ENCODE results near the gene TMEM18.

TMEM18 gene

DNA sequence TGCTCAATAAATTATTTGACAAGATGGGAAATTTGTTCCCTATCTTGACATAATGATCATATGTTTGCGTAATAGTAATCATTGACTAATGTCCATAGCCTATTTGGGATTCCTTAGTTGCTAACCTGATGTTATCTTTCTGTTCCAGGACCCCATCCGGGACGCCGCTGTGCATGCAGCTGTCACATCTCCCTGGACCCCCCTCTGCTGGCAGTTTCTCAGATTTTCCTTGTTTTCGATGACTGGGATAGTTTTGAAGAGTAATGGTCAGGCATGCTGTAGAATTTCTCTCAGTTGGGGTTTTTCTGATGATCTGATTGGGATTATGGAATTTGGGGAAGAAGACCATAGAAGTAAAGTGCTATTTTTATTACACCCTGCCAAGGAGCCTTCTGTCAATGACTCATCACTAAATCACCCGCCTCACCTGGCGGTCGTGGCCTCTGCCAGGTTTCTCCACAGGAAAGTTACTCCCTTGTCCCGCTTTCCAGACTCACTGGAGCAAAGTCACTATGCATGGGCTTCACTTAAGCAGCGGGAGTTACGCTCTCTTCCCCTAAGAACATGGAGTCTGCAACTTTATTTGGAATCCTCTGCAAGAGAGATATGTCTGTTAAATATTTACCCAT, 19.9 kb upstream of the TMEM18 start:
- Histone ChIP-seq H4K8ac (ENCODE audit: low read length) (no peak overlapping the region), H3K4ac (ENCODE audit: low read depth in 1 of 2, low read length in 2 of 2) (no peak overlapping the region), H2AK5ac (ENCODE audit: low read length, severe bottlenecking) (no peak overlapping the region), H3K27me3 (ENCODE audit: control insufficient read depth in 1 of 2, insufficient read depth in 1 of 2, low read length in 2 of 2) (no peaks in the 10 kb centered on the region), H2AFZ (ENCODE audit: low read depth, low read length) (no peak overlapping the region), H2BK15ac (ENCODE audit: low read depth, poor library complexity, severe bottlenecking) (no peak overlapping the region), H3K4me2 (ENCODE audit: low read length, poor library complexity, severe bottlenecking) (no peak overlapping the region), H3K4me1 (ENCODE audit: control insufficient read depth, insufficient read depth, low read depth, low read length) (no peaks in the 10 kb centered on the region), H3K9me3 (ENCODE audit: control insufficient read depth, low read length) (no peaks in the 10 kb centered on the region), H2BK12ac (ENCODE audit: low read length in 2 of 2) (no peak overlapping the region), H4K91ac (ENCODE audit: low read length) (no peak overlapping the region), H3K18ac (ENCODE audit: low read depth in 1 of 2, low read length in 2 of 2) (no peak overlapping the region), H3K23ac (ENCODE audit: low read length in 2 of 2) (no peak overlapping the region), H3K36me3 (ENCODE audit: control insufficient read depth in 1 of 2, insufficient read depth in 2 of 2, low read depth in 1 of 2, low read length in 2 of 2) (no peaks in the 10 kb centered on the region), H3K27ac (ENCODE audit: low read length, poor library complexity, severe bottlenecking) (no peak overlapping the region), H3K9ac (ENCODE audit: low read length) (no peak overlapping the region), H3K4me3 (ENCODE audit: insufficient read depth in 1 of 2, low read depth in 1 of 2, low read length in 2 of 2) (no peak overlapping the region), H3K79me1 (replicated peaks; ENCODE audit: low read length, poor library complexity, severe bottlenecking) (no peaks in the 10 kb centered on the region), H2BK5ac (ENCODE audit: low read depth, low read length, poor library complexity, severe bottlenecking) (no peak overlapping the region), H2BK120ac (ENCODE audit: low read depth, low read length) (no peak overlapping the region), H3K14ac (ENCODE audit: low read length in 2 of 2) (no peak overlapping the region)
- no peak for DNase-seq
- 84% methylated on average over 9 of the region's 11 CpGs for WGBS

DNA sequence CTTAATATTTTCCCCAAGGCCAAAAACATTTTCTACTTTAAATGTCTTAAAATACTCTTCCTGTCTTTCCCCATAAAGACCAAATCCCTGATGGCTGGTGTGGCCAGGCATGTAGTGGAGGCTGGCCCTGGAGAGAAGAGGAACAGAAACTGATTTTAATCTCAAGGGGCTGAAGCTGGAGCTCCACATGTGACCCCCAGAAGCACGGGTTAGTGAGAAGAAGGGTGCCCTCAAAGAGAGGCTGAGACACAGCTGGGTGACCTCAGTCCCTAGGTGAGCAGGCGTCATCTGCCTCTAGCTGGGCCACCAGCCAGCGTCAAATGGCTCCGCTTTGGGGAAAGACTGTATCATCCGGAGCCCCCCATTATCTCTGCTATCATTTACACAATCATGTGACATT, 19.3 kb upstream of the TMEM18 start:
- H2AK5ac ChIP-seq (ENCODE audit: low read length, severe bottlenecking): no peak overlapping the region
- no peak overlapping the region for H2BK12ac ChIP-seq (ENCODE audit: low read length in 2 of 2)
- no peaks in the 10 kb centered on the region for H3K79me1 ChIP-seq (replicated peaks; ENCODE audit: low read length, poor library complexity, severe bottlenecking)
- no peak overlapping the region for H3K4me2 ChIP-seq (ENCODE audit: low read length, poor library complexity, severe bottlenecking)
- H2AFZ ChIP-seq (ENCODE audit: low read depth, low read length): no peak overlapping the region
- no peak overlapping the region for H2BK15ac ChIP-seq (ENCODE audit: low read depth, poor library complexity, severe bottlenecking)
- H3K23ac ChIP-seq (ENCODE audit: low read length in 2 of 2): no peak overlapping the region
- no peak overlapping the region for H3K18ac ChIP-seq (ENCODE audit: low read depth in 1 of 2, low read length in 2 of 2)
- H2BK5ac ChIP-seq (ENCODE audit: low read depth, low read length, poor library complexity, severe bottlenecking): no peak overlapping the region
- H3K9ac ChIP-seq (ENCODE audit: low read length): no peak overlapping the region
- no peaks in the 10 kb centered on the region for H3K9me3 ChIP-seq (ENCODE audit: control insufficient read depth, low read length)
- H3K27ac ChIP-seq (ENCODE audit: low read length, poor library complexity, severe bottlenecking): no peak overlapping the region
- 91% methylated on average over 5 of the region's 5 CpGs for WGBS
- H4K8ac ChIP-seq (ENCODE audit: low read length): no peak overlapping the region
- no peaks in the 10 kb centered on the region for H3K4me1 ChIP-seq (ENCODE audit: control insufficient read depth, insufficient read depth, low read depth, low read length)
- H3K4me3 ChIP-seq (ENCODE audit: insufficient read depth in 1 of 2, low read depth in 1 of 2, low read length in 2 of 2): no peak overlapping the region
- no peaks in the 10 kb centered on the region for H3K27me3 ChIP-seq (ENCODE audit: control insufficient read depth in 1 of 2, insufficient read depth in 1 of 2, low read length in 2 of 2)
- no peak overlapping the region for H3K4ac ChIP-seq (ENCODE audit: low read depth in 1 of 2, low read length in 2 of 2)
- no peak overlapping the region for H2BK120ac ChIP-seq (ENCODE audit: low read depth, low read length)
- DNase-seq: no peak
- no peak overlapping the region for H4K91ac ChIP-seq (ENCODE audit: low read length)
- H3K14ac ChIP-seq (ENCODE audit: low read length in 2 of 2): no peak overlapping the region
- H3K36me3 ChIP-seq (ENCODE audit: control insufficient read depth in 1 of 2, insufficient read depth in 2 of 2, low read depth in 1 of 2, low read length in 2 of 2): no peaks in the 10 kb centered on the region

DNA sequence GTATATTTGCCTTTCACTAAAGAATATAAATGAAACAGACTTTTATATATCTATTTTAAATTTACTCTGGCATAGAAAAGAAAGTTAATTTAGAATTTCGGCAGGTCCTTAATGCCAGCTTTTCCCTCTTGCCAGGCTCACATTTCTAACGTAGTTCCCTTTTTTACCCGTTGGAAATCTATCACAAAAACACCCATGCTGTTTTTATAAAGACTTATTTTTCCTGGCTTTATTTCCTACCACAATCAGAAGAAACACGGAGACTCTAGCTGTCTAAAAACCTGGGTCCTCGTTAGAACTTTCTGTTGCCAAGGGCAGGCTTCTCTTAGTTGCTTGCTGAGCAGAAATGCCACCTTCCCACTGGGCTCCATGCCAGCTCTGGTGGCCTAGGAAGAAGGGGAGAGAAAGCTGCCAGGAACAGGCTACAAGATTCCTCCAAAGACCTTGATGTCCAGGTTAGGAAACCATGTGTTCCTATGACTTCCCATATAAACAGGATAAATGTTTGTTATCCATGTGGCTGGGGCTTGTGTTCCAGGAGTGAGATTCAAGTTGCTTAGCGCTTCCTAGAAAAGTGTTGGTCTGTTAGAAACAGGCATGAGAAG, 17.8 kb upstream of the TMEM18 start:
- no peak overlapping the region for H2BK15ac ChIP-seq (ENCODE audit: low read depth, poor library complexity, severe bottlenecking)

DNA sequence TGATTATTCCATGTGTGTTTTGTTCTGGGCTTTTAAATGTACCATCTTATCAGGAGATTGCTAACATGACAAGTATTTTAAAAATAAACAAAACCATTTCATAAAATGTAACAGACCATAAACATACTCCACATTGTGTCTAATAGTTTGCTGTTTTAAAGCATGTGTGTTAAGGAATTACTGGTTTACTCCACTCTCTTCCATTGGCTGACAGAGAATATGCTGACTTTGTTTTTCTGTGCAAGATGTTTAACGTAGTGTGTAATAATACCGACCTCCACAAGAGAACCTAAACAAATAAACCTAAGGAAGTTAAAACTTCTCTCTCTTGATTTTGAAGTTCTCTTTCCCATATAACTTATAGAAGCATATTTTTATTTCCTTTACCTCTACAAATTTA, 17.0 kb upstream of the TMEM18 start:
- no peak overlapping the region for H2BK120ac ChIP-seq (ENCODE audit: low read depth, low read length)
- no peaks in the 10 kb centered on the region for H3K27me3 ChIP-seq (ENCODE audit: control insufficient read depth in 1 of 2, insufficient read depth in 1 of 2, low read length in 2 of 2)
- H4K8ac ChIP-seq (ENCODE audit: low read length): no peak overlapping the region
- no peak overlapping the region for H2BK5ac ChIP-seq (ENCODE audit: low read depth, low read length, poor library complexity, severe bottlenecking)
- H3K27ac ChIP-seq (ENCODE audit: low read length, poor library complexity, severe bottlenecking): no peak overlapping the region
- H2AFZ ChIP-seq (ENCODE audit: low read depth, low read length): no peak overlapping the region
- 13% methylated on average over 1 of the region's 2 CpGs for WGBS
- no peak overlapping the region for H3K4ac ChIP-seq (ENCODE audit: low read depth in 1 of 2, low read length in 2 of 2)
- H2AK5ac ChIP-seq (ENCODE audit: low read length, severe bottlenecking): no peak overlapping the region
- no peaks in the 10 kb centered on the region for H3K79me1 ChIP-seq (replicated peaks; ENCODE audit: low read length, poor library complexity, severe bottlenecking)
- H3K9ac ChIP-seq (ENCODE audit: low read length): no peak overlapping the region
- no peaks in the 10 kb centered on the region for H3K9me3 ChIP-seq (ENCODE audit: control insufficient read depth, low read length)
- no peak overlapping the region for H3K18ac ChIP-seq (ENCODE audit: low read depth in 1 of 2, low read length in 2 of 2)
- H3K4me2 ChIP-seq (ENCODE audit: low read length, poor library complexity, severe bottlenecking): no peak overlapping the region
- H3K4me3 ChIP-seq (ENCODE audit: insufficient read depth in 1 of 2, low read depth in 1 of 2, low read length in 2 of 2): no peak overlapping the region
- DNase-seq: peak; percentile 53
- H2BK12ac ChIP-seq (ENCODE audit: low read length in 2 of 2): no peak overlapping the region
- H2BK15ac ChIP-seq (ENCODE audit: low read depth, poor library complexity, severe bottlenecking): no peak overlapping the region
- no peaks in the 10 kb centered on the region for H3K36me3 ChIP-seq (ENCODE audit: control insufficient read depth in 1 of 2, insufficient read depth in 2 of 2, low read depth in 1 of 2, low read length in 2 of 2)
- no peak overlapping the region for H4K91ac ChIP-seq (ENCODE audit: low read length)
- no peak overlapping the region for H3K23ac ChIP-seq (ENCODE audit: low read length in 2 of 2)
- H3K4me1 ChIP-seq (ENCODE audit: control insufficient read depth, insufficient read depth, low read depth, low read length): peaks cover 3% of the 10 kb centered on the region
- H3K14ac ChIP-seq (ENCODE audit: low read length in 2 of 2): no peak overlapping the region

More for the DNA sequence above, 17.8 kb upstream of the TMEM18 start:
- no peak overlapping the region for H2BK12ac ChIP-seq (ENCODE audit: low read length in 2 of 2)
- no peaks in the 10 kb centered on the region for H3K79me1 ChIP-seq (replicated peaks; ENCODE audit: low read length, poor library complexity, severe bottlenecking)
- H2BK120ac ChIP-seq (ENCODE audit: low read depth, low read length): no peak overlapping the region
- peak overlapping the region; percentile 27 for H2AFZ ChIP-seq (ENCODE audit: low read depth, low read length)
- no peak overlapping the region for H3K18ac ChIP-seq (ENCODE audit: low read depth in 1 of 2, low read length in 2 of 2)
- no peak overlapping the region for H3K14ac ChIP-seq (ENCODE audit: low read length in 2 of 2)
- H4K91ac ChIP-seq (ENCODE audit: low read length): no peak overlapping the region
- no peak overlapping the region for H4K8ac ChIP-seq (ENCODE audit: low read length)
- no peak overlapping the region for H3K4me2 ChIP-seq (ENCODE audit: low read length, poor library complexity, severe bottlenecking)
- 93% methylated on average over 6 of the region's 6 CpGs for WGBS
- no peak overlapping the region for H3K27ac ChIP-seq (ENCODE audit: low read length, poor library complexity, severe bottlenecking)
- H3K4me1 ChIP-seq (ENCODE audit: control insufficient read depth, insufficient read depth, low read depth, low read length): peaks cover under 1% of the 10 kb centered on the region
- H3K36me3 ChIP-seq (ENCODE audit: control insufficient read depth in 1 of 2, insufficient read depth in 2 of 2, low read depth in 1 of 2, low read length in 2 of 2): no peaks in the 10 kb centered on the region
- H2AK5ac ChIP-seq (ENCODE audit: low read length, severe bottlenecking): peak overlapping the region; percentile 34
- H3K27me3 ChIP-seq (ENCODE audit: control insufficient read depth in 1 of 2, insufficient read depth in 1 of 2, low read length in 2 of 2): no peaks in the 10 kb centered on the region
- no peak overlapping the region for H2BK5ac ChIP-seq (ENCODE audit: low read depth, low read length, poor library complexity, severe bottlenecking)
- H3K9ac ChIP-seq (ENCODE audit: low read length): no peak overlapping the region
- H3K4me3 ChIP-seq (ENCODE audit: insufficient read depth in 1 of 2, low read depth in 1 of 2, low read length in 2 of 2): no peak overlapping the region
- H3K23ac ChIP-seq (ENCODE audit: low read length in 2 of 2): peak overlapping the region in 1 of 2 experiments; percentile 68
- no peaks in the 10 kb centered on the region for H3K9me3 ChIP-seq (ENCODE audit: control insufficient read depth, low read length)
- no peak for DNase-seq
- peak overlapping the region in 1 of 2 experiments; percentile 35 for H3K4ac ChIP-seq (ENCODE audit: low read depth in 1 of 2, low read length in 2 of 2)

Data from mesenchymal stem cell (in vitro differentiated cells and primary cell).